Activated T-cell treated with anti-CD3 and anti-CD28 coated beads for 1 hour (primary cell): ENCODE results near the gene MRPS26.
A peak's percentile ranks its signal among the peaks of the same experiment; 100 is the strongest.
"Not testable (repeated sequence)": the region's sequence is repeated elsewhere in the genome, so short reads cannot be mapped to it uniquely, and the experiment has no call there.

Experiments
- DNase-seq: peaks from one replicate; pipeline ENCODE4 v3.0.0-alpha.2; 2020; ENCODE audit warnings: low read depth

Gene MRPS26

DNA sequence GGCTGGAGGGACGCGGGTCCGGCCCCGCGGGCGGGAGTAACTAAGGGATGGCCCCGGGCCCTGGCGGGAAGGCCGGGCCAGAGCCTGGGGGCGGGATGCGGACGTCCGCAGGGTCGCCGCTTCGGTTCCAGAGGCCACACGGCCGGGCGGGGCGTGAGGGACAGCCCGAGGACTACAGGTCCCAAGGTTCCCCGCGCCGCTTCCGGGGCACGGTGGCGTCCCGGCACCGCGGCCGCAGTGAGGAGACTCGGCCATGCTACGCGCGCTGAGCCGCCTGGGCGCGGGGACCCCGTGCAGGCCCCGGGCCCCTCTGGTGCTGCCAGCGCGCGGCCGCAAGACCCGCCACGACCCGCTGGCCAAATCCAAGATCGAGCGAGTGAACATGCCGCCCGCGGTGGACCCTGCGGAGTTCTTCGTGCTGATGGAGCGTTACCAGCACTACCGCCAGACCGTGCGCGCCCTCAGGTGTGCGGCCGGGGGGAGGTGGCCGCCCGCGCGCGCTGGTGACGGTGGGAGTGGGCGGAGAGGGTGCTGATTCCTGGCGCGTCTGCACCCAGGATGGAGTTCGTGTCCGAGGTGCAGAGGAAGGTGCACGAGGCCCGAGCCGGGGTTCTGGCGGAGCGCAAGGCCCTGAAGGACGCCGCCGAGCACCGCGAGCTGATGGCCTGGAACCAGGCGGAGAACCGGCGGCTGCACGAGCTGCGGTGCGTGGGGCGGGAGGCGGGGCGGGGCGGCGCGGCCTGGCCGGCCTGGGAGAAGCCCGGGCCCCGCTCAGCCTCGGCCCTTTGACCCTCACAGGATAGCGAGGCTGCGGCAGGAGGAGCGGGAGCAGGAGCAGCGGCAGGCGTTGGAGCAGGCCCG, at the start of gene MRPS26:
MRPS26 (plus strand) TSS at position 237 of the 861 bp plus-strand sequence; CDS start at position 254, 17 bp downstream.
- peak; percentile 66 for DNase-seq

DNA sequence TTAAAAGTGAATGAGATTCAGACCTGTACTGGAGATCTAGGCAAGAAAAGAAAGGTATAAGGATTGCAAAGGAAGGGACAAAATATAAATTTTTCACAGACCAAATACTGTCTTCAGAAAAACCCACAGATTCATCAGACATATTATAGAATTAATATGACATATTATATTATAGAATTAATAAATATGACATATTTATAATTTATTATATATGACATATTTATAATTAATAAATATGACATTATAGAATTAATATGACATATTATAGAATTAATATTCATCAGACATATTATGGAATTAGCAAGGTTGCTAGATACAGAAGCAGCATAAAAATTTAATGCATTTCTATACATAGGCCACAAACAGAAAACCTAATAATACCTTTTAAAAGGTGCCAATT, 47.1 kb upstream of the MRPS26 start:
- DNase-seq: no peak

DNA sequence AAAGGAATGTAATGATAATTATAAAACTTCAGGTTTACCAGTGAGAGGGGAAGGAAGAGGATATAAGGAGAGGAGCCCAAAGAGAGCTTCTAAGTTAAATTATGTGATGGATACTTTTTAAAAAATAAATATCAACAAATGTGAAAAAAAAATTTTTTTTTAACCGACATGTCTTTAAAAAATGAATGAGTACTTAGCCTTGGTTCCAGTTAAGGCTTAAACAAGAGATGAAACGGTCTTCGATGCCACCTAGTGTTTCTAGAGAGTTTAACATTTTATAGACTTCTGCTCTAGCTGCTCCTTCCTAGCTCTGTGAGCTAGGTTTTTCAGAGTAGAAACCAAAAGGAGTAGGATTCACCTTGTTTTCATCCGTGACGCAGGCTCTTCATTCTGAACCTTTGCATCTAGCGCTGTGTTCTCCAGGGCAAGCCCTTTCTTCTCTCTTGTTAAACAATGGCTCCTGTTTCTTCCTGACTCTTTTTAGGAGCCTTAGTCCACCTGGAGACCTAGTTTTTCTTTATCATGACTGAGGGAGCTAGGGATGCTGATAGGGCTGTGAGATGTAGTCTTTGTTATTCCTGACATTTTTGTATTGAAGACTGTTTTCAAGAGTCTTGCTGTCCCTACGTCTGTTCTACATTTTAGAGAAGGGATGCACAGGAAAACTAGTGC, 44.9 kb upstream of the MRPS26 start:
- no peak for DNase-seq

DNA sequence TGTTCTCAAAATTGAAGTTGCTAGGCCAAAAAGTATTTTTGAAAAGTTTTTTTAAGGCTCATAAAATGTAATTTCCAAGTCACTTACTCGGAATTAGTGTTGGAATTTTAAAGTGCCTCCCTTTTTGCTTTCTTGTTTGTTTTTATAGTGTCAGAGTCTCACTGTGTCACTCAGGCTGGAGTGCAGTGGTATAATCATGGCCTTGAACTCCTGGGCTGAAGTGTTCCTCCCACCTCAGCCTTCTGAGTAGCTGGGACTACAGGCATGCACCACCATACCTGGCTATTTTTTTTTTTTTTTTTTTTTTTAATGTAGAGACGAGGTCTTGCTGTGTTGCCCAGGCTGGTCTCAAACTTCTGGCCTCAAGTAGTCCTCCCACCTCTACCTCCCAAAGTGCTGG, 42.4 kb upstream of the MRPS26 start:
- no peak for DNase-seq

DNA sequence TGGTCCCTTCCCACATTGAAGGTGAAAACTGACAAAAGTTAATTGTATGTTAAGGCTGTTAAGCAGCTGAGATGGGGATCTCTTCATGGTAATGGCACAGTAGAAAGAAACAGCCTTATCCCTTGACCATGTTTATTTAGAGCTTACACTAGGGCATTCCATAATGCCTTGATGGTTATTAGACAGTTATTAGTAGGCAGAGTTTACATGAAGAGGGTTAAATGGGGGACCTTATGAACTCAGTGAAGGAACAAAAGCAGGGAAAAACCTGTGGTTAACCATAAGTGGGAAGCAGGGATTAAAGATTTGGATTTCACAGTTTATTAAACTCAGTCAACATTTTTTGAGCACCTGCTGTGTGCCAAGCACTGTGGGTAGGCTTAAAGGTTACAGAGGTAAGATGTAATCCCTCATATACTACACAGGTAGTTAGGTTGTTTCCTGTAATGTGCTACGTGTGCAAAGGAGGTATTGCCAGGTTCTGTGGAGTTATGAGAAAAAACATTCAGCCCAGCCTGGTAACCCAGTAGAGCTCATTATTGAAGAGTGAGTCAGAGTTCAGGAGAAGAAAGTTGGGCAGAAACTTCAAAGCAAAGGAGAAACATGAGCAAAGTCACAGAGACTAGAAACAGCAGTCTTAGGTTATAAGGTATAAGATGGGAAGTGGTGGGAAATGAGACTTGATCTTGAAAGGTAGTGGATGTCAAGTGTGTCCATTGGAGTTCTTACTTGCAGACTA, 34.7 kb upstream of the MRPS26 start:
- DNase-seq: no peak

DNA sequence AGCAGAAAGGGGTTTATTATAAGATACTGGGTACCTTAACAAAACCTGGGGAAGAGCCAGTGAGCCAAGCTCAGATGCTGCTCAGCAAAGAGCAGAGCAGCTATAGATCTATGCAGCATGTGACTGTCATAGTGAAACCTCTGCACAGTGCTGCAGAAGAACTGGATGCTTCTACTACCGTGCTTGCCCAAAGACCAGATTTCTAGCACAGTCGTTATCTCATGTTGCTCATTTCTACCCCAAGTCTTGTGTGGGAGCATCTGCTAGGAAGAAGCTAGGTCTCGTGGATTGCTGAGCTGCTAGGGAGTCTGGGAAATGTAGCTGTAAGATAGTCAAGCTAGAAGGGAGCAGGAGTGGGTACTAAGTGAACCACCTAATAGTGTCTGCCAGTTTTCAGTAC, 34.1 kb upstream of the MRPS26 start:
- no peak for DNase-seq

DNA sequence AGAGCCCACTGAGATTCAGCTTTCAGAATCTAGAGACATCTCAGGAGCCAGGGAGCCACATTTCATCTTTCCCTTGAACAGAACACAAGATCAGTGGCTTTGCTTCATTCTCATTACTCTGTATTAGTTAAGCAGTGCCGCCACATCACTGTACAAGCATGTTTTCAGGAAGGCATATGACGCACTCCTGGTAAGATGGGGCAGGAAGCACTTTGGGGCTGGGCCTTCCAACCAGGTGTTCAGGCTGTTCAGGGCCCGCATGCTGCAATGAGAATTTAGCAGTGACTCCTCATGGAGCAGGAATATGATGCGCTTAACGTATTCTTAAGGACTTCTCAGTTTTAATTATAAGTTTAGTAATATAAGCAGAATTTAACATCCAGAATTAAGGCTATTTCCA, 32.1 kb upstream of the MRPS26 start:
- no peak for DNase-seq

DNA sequence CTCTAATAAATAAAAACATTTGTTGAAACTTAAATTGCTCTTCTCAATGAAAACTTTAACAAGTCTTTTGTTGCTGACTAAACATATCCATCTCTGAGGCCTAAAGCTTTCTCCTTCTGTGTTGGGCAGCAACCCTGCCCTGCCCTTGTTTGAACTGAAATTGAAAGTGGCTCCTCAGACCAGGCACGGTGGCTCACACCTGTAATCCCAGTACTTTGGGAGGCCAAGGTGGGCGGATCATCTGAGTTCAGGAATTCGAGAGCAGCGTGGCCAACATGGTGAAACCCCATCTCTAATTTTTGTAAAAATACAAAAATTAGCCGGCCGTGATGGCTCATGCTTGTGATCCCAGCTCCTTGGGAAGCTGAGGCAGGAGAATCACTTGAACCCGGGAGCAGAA, 31.7 kb upstream of the MRPS26 start:
- no peak for DNase-seq

DNA sequence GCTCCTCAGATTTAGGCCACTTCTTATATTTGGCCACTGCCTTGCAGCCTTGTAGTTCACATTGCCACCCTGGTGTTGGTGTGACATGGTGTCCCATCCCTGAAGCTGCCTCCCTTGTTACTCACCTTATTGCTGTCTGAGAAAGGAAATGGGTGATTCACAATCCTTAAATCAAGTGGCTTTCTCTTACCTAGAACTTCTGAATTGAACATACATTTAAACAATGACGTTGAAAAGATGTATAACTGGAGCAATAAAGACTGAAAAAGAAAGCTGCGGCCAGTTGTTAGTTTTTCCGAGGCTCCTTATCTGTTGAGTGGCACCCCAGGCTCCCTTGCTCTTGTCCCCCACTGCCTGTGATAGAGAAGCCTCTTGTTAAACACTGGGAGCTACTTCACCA, 31.2 kb upstream of the MRPS26 start:
- DNase-seq: no peak

DNA sequence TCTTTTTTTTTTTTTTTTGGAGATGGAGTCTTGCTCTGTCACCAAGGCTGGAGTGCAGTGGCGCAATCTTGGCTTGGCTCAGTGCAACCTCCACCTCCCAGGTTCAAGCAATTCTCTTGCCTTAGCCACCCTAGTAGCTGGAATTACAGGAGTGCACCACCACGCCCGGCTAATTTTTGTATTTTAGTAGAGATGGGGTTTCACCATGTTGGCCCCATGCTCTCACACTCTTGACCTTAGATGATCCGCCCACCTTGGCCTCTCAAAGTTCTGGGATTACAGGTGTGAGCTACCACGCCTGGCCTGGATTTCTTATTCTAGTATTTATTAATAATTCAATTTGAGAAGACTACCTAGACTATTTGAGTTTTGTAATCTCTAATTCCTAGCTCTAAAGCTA, 30.6 kb upstream of the MRPS26 start:
- DNase-seq: not testable (repeated sequence)

DNA sequence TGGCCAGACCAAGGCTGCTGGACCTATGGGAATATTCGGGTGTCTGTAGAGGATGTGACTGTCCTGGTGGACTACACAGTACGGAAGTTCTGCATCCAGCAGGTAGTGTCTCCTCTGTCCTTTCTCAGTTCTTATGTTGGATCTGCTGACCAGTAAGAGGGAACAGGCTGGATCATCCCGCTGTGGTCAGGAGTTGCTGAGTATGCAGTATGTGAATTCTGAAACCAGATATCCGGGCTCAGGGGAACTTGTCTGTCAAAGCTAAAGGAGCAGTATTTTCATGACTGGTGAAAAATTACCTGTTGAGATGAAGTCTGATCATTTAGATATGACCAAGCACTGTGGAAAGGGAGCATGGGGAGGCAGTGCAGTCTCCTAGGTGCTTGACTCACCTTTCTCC, 24.5 kb upstream of the MRPS26 start:
- DNase-seq: no peak

DNA sequence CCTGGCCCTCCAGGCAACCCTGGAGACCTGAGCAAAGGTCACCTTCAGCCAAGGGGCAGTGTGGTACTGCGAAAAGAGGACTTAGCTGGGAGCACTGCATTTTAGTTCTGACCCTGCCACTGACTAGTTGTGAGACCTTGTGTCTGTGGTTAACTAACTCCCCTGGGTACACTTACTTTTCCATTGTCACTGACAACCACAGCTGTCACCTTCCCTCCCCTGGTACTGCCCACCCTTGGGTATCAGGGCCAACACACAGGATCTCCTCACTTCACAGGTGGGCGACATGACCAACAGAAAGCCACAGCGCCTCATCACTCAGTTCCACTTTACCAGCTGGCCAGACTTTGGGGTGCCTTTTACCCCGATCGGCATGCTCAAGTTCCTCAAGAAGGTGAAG, 24.1 kb upstream of the MRPS26 start:
- DNase-seq: no peak

DNA sequence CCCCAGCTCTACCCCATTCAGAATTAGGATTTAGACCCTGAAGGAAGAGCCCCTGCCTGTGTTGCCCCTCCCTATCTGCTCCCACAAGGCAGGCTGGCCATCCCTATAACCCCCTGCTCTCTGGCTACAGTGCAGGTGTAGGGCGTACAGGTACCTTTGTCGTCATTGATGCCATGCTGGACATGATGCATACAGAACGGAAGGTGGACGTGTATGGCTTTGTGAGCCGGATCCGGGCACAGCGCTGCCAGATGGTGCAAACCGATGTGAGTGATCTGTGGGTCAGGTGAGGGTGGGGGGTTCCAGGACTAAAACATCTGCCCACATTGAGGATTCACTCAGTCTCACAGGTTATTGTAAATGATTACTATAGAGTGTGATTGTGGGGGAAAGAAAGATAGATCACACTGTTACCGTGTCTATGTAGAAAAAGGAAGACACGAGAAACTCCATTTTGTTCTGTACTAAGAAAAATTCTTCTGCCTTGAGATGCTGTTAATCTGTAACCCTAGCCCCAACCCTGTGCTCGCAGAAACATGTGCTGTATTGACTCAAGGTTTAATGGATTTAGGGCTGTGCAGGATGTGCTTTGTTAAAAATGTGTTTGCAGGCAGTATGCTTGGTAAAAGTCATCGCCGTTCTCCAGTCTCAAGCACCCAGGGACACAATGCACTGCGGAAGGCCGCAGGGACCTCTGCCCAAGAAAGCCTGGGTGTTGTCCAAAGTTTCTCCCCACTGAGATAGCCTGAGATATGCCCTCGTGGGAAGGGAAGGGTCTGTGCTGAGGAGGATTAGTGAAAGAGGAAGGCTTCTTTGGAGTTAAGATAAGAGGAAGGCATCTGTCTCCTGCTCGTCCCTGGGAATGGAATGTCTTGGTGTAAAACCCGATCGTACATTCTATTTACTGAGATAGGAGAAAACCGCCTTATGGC, 23.0 kb upstream of the MRPS26 start:
- DNase-seq: not testable (repeated sequence)

DNA sequence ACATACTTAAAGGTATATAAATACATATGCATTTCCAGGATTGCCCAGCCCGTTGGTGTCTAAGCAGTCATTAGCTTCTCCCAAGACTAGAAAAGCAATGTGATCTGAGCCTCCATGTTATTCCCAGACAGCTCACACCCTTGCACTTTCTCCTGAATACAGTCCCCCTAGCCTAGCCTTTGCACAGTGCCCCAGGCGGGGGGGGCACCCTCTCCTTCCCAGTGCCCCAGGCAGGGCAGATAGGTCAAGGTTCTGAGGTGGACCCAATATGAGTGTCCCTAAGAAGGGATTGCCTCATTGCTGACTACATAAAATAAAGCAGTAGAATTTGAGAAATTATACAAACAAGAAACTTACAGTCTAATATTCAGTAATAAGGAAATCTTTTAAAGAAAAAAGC, 17.9 kb upstream of the MRPS26 start:
- no peak for DNase-seq

DNA sequence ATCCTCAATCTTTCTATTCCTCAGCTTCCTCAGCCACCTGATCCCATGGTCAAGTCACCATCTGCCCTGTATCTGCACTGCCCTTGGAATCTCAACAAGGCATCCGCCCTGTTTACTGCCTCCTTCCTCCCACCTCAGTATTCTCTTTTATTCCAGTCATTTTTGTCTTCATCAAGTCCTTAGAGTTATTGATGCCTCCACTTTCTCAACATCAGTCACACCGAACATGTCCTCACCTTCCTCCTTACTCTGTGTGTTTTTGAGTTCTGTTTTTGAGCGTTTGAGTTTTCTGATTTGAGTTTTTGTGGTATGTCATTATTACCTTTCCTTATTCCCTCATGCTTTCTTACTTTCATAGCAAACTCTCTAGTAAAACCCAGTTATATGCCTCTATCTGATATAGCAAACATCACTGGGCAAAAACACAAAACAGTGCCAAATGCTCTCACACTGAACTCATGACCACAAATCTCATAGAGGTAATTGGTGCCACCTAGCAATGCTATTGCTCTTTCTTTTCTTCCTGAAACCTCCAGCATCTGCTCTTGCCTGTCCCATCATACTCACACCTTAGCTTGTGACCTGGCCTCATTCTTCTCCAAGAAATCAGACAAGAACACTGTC, 14.2 kb upstream of the MRPS26 start:
- no peak for DNase-seq

DNA sequence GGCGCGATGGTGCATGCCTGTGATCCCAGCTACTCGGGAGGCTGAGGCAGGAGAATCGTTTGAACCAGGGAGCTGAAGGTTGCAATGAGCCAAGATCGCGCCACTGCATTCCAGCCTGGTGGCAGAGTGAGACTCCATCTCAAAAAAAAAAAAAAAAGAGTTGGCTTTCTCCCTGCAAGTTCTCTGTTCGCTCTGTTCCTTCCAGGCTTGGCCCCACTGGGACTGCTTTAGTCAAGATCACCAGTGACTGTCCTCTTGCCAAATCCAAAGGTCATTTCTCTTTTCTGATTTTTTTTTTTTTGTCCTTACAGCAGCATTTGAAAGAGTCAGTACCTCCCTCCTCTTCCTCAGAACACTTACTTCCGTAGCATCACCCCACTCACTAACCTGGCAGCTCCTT, 13.2 kb upstream of the MRPS26 start:
- no peak for DNase-seq

DNA sequence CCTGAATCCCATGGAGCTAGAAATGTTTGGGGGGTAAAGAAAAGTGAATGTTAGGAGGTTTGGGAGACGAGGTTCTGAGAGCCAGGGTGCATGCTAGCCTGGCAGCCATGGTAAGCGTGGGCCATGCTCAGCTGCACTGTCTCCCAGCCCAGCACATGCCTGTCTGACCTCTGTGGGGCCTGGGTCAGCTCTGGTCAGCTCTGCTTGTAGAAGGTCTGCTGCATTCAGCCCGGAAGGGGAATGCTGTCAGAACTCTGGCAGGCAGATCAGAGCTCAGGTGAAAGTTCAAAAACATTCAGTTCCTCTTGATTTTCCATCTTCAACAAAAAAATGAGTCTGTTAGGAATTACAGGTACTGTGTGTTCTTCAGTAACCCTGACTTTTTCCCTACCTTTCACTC, 8.2 kb upstream of the MRPS26 start:
- DNase-seq: no peak

DNA sequence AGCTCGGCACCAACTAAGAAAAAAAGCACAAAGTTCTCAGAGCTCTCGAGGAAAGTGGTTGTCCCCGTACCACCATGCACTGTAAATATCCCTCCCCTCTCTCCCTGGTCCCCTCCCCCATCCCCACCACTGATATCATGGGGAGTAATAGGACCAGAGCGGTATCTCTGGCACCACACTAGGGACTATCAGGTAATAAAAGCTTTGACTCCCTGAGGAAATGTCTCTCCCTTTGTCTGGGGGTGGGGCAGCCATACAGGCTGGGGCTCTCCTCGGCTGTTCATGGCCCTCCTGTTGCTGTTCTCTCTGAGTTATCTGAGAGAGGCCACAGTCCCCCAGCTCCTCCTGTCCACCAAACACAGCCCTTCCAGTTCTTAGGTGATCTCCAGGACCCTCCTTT, 7.4 kb upstream of the MRPS26 start:
- no peak for DNase-seq

DNA sequence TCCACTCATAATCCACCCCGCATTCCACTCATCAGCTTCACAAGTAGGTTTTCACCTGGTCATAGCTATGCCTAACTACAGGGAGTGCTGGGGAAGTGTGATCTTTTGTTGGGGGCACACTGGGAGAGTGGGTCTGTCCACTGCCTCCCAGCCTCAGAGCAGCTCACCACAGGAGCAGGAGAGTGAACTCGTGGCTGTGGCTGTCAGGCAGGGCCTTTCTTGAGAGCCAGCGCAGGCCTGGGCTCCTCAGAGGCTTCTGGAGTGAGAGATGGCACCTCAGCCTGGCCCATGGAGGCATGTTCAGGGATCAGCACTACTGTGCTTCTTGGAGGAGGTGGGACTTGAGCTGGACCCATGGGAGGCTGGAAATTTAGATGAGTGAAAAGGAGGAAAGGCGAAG, 6.4 kb upstream of the MRPS26 start:
- DNase-seq: no peak

DNA sequence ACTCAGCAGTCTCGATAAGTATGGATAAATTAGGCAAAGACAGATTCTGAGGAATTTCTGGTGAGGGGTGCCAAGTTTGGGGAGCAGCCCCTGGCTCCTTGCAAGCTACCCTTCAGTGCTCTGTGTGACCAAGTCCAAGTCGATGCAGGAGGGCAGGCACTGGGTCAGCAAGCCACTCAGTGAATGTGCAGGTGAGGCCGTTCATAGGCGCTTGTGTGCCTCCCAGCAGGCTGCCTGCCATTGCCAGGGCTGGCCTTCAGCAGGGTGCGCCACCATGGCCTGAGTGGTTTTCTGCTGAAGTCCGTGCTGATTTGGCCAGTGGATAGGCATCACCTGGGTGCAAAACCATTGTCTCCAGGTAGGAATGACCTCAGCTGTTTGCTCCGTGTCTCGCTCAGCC, 5.8 kb upstream of the MRPS26 start:
- DNase-seq: no peak

DNA sequence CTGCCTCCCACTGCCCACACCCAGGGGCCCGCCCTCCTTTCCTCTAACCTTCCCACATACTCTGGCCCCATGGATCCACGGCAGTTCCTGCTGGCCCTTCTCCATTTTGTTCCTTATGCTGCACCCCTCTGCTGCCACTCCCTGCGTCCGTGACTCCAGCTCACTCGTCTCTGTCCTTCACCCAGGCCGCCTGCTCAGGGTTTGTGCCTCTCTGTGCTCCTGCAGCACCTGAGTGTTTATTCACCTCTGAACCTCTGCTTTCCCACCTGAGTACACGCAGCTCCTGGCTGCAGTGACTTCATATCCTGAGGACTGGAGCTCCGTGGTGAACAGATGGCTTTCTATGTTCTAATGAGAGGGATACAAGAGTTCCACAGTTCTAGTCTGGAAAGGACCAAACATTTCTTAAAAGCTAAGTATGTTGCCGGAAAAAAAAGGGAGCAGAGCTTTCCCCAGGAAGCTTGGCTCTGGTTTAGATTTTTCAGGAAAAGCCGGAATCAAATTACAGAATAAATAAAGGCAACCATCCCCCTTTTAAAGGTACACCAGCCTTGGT, 3.9 kb upstream of the MRPS26 start:
- DNase-seq: no peak
